ENCODE measurements around the gene ALOXE3.

ALOXE3 gene

DNA sequence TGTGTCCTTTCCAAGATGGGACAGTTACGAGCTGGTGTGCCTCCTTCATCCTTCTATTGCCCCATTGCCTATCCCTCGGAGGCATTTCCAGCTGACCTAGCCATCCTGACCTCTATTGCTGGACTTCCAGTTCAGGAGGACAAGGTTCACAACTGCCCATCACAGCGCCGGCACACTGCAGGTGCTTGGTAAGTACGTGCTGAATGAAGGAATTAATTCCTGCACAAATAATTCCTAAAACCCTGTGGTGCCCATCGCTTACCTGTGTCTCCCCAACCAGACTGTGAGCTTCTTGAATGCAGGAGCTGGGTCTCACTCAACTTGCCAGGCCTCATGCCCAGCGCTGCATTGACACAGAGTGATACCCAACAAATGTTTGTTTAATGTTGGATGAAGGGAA lies 66.5 kb downstream of the ALOXE3 start:
- no peak overlapping the region for H2AFZ ChIP-seq (ENCODE audit: low read length)
- H3K4me2 ChIP-seq (ENCODE audit: low read depth, low read length, poor library complexity, severe bottlenecking): no peak overlapping the region
- no peaks in the 10 kb centered on the region for H3K27me3 ChIP-seq (ENCODE audit: insufficient read depth, low read length, poor library complexity, severe bottlenecking)
- H3K36me3 ChIP-seq (ENCODE audit: insufficient read depth, low read length): no peaks in the 10 kb centered on the region
- TF ChIP-seq, protein P1, sequence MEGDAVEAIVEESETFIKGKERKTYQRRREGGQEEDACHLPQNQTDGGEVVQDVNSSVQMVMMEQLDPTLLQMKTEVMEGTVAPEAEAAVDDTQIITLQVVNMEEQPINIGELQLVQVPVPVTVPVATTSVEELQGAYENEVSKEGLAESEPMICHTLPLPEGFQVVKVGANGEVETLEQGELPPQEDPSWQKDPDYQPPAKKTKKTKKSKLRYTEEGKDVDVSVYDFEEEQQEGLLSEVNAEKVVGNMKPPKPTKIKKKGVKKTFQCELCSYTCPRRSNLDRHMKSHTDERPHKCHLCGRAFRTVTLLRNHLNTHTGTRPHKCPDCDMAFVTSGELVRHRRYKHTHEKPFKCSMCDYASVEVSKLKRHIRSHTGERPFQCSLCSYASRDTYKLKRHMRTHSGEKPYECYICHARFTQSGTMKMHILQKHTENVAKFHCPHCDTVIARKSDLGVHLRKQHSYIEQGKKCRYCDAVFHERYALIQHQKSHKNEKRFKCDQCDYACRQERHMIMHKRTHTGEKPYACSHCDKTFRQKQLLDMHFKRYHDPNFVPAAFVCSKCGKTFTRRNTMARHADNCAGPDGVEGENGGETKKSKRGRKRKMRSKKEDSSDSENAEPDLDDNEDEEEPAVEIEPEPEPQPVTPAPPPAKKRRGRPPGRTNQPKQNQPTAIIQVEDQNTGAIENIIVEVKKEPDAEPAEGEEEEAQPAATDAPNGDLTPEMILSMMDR (conservative IDR thresholded peaks at IDR 0.05; ENCODE audit: low read length): no peak
- no peak for TF ChIP-seq EZH2phosphoT487 (IDR thresholded peaks at IDR 0.05; ENCODE audit: borderline replicate concordance)
- no peak overlapping the region for H3K4me3 ChIP-seq (ENCODE audit: low read length, poor library complexity, severe bottlenecking)
- no peaks in the 10 kb centered on the region for H3F3A ChIP-seq (ENCODE audit: low read depth)
- no peaks in the 10 kb centered on the region for H3K9me3 ChIP-seq (ENCODE audit: insufficient read depth, low read depth, low read length)
- H3K4me1 ChIP-seq (ENCODE audit: insufficient read depth, low read length, poor library complexity, severe bottlenecking): peaks cover 15% of the 10 kb centered on the region
- no peak overlapping the region for H3K9ac ChIP-seq (ENCODE audit: low read depth, low read length, poor library complexity, severe bottlenecking)
- no peaks in the 10 kb centered on the region for H4K20me1 ChIP-seq (ENCODE audit: insufficient read depth, low read length, poor library complexity, severe bottlenecking)
- H3K9me2 ChIP-seq (replicated peaks; ENCODE audit: low read depth, low read length): no peaks in the 10 kb centered on the region
- no peaks in the 10 kb centered on the region for H3K79me2 ChIP-seq (ENCODE audit: insufficient read depth, low read length)

DNA sequence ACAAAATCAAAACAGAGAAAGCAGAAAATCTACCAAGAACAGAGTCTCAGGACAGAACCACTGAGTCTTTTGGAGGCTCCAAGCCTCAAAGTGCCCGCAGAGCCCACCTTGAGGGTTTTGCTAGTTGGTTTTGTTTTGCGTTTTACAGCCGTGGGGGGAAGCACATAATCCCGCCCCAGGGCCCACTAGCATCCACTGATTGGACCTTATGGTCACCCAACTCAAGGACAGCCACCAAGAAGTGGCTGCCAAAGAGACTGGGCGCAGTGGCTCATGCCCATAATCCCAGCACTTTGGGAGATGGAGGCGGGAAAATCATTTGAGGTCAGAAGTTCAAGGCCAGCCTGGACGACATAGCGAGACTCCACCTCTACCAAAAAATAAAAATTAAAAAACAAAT lies 69.6 kb downstream of the ALOXE3 start:
- Histone ChIP-seq H3K4me1 (ENCODE audit: insufficient read depth, low read length, poor library complexity, severe bottlenecking) (no peaks in the 10 kb centered on the region), H3K9me2 (replicated peaks; ENCODE audit: low read depth, low read length) (no peaks in the 10 kb centered on the region), H3K4me3 (ENCODE audit: low read length, poor library complexity, severe bottlenecking) (no peak overlapping the region), H3K27me3 (ENCODE audit: insufficient read depth, low read length, poor library complexity, severe bottlenecking) (no peaks in the 10 kb centered on the region), H2AFZ (ENCODE audit: low read length) (no peak overlapping the region), H3K9ac (ENCODE audit: low read depth, low read length, poor library complexity, severe bottlenecking) (no peak overlapping the region), H4K20me1 (ENCODE audit: insufficient read depth, low read length, poor library complexity, severe bottlenecking) (no peaks in the 10 kb centered on the region), H3K36me3 (ENCODE audit: insufficient read depth, low read length) (no peaks in the 10 kb centered on the region), H3F3A (ENCODE audit: low read depth) (no peaks in the 10 kb centered on the region), H3K9me3 (ENCODE audit: insufficient read depth, low read depth, low read length) (no peaks in the 10 kb centered on the region), H3K79me2 (ENCODE audit: insufficient read depth, low read length) (no peaks in the 10 kb centered on the region), H3K4me2 (ENCODE audit: low read depth, low read length, poor library complexity, severe bottlenecking) (no peak overlapping the region)
- TF ChIP-seq EZH2phosphoT487 (IDR thresholded peaks at IDR 0.05; ENCODE audit: borderline replicate concordance): no peak
- TF ChIP-seq, protein P1 (conservative IDR thresholded peaks at IDR 0.05; ENCODE audit: low read length): no peak

GRCh38 chr17:8048236-8048635 lies 70.1 kb downstream of the ALOXE3 start:
- H3K9ac ChIP-seq (ENCODE audit: low read depth, low read length, poor library complexity, severe bottlenecking): no peak overlapping the region
- no peak for TF ChIP-seq EZH2phosphoT487 (IDR thresholded peaks at IDR 0.05; ENCODE audit: borderline replicate concordance)
- TF ChIP-seq, protein P1 (conservative IDR thresholded peaks at IDR 0.05; ENCODE audit: low read length): no peak
- no peak overlapping the region for H3K4me3 ChIP-seq (ENCODE audit: low read length, poor library complexity, severe bottlenecking)
- H4K20me1 ChIP-seq (ENCODE audit: insufficient read depth, low read length, poor library complexity, severe bottlenecking): no peaks in the 10 kb centered on the region
- no peaks in the 10 kb centered on the region for H3K9me3 ChIP-seq (ENCODE audit: insufficient read depth, low read depth, low read length)
- H3F3A ChIP-seq (ENCODE audit: low read depth): no peaks in the 10 kb centered on the region
- H3K36me3 ChIP-seq (ENCODE audit: insufficient read depth, low read length): no peaks in the 10 kb centered on the region
- no peak overlapping the region for H2AFZ ChIP-seq (ENCODE audit: low read length)
- no peak overlapping the region for H3K4me2 ChIP-seq (ENCODE audit: low read depth, low read length, poor library complexity, severe bottlenecking)
- no peaks in the 10 kb centered on the region for H3K4me1 ChIP-seq (ENCODE audit: insufficient read depth, low read length, poor library complexity, severe bottlenecking)
- H3K27me3 ChIP-seq (ENCODE audit: insufficient read depth, low read length, poor library complexity, severe bottlenecking): no peaks in the 10 kb centered on the region
- H3K79me2 ChIP-seq (ENCODE audit: insufficient read depth, low read length): no peaks in the 10 kb centered on the region
- no peaks in the 10 kb centered on the region for H3K9me2 ChIP-seq (replicated peaks; ENCODE audit: low read depth, low read length)
